NCI-H187 (cell line): ENCODE measurements around the gene TLE3.
"Not testable (repeated sequence)": the region's sequence is repeated elsewhere in the genome, so short reads cannot be mapped to it uniquely, and the experiment has no call there.

ENCODE experiments used
- DNase-seq, 2 experiments: peaks; one replicate each; lab custom pipeline; 2025; lab: John Stamatoyannopoulos, UW

Gene TLE3

DNA sequence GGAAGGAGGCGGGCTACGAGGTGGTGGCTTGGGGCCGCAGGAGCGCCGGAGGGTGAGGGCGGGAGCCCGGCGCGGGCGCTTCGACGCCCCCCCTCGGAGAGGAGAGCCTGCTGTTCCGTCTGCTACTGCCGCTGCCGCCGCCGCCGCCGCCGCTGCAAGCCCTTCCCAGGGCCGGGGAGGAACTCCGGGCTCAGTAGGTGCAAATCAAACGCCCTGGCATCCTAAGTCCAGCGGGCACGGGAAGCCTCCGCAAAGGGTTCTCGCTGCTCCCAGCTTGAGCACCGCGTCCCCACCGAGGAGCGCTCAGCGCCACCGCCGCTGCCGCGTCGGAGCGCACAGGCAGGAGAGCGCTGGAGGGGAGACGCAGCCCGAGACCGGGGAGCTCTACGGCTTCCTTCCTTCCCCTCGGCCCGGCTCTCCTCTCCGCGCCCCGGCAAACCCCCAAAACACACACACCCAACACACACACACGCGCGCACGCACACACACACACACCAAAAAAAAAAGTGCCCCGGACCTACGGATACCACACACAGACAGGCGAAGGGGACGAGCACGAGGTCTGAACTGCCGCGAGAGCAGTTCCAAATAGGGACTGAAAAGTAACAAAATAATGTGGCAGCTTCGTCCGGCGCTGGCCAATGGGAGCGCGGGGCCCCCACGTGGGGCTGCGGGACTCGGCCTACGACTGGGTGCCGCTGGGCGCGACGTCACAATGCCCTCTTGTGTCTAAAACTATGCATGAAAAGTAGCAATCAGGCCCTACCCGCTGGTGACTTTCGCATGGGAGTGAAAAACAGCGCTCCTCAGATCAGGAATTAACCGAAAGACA is at the start of gene TLE3:
Gene TLE3 (minus strand): TSS at position 597 of the 832 bp plus-strand sequence. CDS start 1,119 bp downstream, outside the sequence.
- peak; percentile 84 to 95 for DNase-seq

DNA sequence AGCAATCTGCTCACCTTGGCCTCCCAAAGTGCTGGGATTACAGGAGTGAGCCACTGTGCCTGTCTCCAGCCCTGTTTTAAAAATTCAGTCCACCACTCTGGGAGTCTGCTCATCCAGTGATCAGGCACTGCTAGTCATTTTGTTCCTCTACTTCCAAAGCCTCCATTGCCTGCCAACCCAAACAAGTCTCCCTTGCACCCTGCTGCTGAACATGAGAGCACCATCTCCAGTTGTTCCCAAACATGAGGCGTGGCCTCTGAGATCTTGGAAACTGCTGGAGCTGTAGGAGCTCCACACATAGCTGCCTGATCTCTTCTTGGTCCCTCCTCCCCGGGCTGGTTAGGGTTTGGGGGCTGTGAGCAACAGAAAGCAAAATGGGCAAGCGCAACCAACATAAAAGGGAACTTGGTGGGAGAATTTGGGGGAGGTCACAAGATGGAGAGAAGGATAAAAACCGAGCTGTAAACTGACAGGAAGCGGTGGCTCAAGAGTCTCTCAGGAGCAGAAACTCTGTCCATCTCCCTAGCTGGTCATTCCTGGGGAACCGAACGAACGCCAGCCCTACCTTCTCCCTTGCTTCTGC is 49.6 kb upstream of the TLE3 start:
- DNase-seq = no peak

DNA sequence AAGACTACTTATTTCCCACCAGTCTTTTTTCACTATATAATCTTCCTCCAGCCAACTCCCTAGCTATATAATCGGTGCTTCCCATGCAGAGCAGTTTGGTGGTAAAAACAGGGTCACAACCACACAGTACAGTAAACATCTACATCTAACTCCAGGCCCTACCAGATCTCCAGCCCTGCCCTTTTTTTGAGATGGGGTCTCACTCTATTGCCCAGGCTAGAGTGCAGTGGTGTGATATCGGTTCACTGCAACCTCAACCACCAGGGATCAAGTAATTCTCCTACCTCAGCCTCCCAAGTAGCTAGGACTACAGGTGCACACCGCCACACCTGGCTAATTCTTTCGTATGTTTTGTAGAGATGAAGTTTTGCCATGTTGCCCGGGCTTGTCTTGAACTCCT is 49.1 kb upstream of the TLE3 start:
- no peak for DNase-seq

DNA sequence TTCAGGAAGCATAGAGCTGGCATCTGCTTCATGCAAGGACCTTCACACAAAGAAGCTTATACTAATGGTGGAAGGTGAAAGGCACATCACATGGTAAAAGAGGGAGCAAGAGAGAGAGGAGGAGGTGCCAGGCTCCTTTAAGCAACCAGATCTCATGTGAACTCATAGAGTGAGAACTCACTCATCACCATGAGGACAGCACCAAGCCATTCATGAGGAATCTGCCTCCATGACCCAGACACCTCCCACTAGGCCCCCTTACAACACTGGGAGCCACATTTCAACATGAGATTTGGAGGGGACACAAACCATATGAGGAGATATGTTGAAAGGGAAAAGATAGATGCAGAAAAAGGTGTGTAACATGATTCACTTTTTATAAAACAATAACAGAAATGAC is 48.4 kb upstream of the TLE3 start:
- no peak for DNase-seq

DNA sequence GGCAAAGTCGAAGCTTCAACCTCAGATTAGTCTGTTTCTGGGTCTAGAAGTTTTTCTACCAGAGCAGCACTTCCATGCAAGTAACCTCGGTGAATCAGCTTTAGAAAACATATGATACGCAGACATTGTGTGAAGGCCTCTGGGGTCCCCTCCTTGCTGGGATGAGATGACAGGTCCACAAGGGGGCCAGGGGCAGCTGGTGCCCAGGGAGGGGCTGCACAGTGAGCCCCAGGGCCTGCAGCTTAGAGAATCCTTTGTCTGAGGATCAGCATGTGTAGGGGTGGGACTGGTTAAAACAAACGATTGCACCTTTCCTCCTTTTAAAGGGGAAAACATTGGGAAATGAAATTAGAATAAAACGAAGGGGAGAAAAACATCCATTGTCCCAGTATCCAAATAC is 47.5 kb upstream of the TLE3 start:
- DNase-seq = no peak

DNA sequence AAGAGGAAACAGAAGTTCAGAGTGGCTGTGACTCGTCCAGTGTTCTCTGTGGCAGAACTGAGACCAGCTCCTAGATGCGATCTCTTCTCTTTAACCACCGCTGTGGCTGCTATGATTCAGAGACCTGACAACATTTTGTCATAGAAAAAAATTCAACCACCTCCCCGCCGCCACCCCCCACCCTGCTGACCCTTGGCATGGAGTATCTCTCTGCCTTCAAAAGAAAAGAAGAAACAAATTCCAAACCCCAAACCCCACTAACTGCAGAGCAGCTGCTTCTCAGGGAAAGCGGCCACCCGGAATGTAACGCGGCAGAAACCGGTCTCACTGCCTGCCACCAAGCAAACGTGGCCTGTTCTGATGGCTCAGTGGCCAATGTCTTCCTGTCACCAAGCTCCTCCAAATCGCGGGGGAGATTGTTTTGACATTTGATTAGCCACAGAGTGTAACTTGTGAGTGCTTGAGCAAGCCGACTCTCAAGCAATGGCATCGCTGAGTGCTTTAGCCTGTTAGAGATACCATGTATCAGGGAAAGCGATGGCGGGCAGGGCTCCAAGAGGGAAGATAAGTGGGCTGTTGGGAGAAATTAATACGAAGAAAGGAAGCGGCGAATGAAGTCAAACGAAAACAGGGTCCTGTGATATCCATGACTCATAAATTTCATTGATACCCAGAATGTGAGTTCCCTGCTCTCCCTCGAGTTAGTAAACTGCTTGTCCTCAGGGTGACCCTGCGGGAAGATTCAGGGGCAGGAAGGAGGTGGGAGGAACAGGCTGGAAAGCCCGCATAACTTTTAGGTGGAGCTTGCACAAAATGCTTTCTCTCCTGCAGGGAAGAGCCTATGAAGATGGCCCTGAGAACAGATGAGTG is 44.8 kb upstream of the TLE3 start:
- peak in 1 of 2 experiments; percentile 29 for DNase-seq

DNA sequence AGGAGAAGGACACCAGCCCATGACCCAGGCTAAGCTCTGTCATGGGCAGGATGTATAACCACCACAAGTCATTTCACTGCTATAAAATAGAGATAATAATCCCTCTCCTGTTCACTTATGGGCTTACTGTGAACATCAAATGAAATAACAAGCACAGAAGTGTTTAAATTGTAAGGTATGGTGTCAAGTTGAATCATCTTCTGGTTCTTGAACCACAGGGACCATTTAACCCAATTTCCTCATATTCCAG is 44.3 kb upstream of the TLE3 start:
- DNase-seq = no peak

DNA sequence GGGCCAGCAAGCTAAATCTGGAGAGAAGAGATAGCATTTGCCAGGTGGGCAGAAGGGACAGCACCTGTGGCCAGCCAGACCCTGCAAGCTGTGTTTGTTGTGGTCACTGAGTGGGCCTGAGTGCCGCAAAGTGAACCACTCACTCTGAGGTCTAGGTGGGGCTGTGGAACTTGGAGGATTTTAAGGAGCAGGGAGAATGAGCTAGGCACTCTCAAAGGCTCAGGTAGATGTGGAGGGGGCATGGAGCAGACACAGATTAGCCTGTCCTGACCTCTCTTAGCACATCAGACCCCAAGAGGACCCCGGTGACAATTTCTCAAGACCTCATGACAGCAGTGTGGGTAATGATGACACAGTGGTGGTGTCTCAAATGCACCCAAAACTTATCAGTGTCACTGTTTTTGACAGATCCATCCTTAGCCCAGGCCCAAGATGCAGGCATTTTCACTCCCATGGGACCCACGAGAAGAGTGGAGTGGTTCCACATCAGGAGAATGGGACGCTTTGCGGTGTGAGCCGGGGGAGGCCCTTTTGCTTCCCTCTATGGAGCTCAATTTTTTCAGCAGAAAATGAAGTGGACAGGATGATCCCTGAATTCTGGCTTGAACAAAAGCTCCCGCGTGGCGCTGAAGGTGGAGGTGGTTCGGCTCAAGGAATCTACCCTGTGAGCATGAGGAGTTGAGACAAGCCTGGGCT is 43.8 kb upstream of the TLE3 start:
- DNase-seq = no peak

DNA sequence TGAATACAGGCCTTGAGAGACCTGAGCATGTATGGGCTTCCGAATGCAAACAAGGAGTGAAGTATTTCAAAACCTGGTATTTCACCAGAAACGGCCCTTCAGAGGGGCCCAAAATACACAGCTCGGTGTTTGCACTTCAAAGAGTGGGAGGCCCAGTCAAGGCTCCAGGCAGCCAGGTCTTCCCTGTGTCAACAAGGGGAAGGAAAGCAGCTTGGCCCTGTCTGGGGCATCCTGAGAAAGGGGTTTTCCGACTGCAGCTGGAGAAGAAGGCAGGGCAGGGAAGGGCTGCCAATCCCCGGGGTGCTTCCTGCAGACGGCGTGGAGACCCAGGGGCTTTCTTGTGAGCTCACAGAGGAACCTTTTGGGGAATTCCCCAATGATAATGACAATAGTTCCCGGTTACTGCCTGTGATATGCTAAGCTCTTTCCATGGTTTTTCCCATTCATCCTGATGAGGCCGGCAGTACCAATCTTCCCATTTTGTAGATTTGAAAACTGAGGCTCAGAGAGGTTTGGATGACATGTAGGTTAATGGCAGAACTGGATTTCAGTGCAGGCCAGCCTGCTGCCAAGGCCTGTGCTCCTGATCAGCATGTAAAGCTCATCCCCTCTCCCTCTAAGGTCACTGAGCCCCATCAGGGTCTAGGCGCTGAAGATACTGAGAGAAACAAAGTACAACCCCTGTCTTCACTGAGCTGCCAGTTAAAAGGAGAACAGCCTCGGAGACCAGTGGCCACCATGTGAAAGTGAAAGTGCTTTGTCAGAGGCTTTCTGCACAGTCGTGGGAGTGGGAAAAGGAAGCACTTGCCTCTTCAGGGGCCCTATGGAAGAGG is 43.0 kb upstream of the TLE3 start:
- DNase-seq = no peak

DNA sequence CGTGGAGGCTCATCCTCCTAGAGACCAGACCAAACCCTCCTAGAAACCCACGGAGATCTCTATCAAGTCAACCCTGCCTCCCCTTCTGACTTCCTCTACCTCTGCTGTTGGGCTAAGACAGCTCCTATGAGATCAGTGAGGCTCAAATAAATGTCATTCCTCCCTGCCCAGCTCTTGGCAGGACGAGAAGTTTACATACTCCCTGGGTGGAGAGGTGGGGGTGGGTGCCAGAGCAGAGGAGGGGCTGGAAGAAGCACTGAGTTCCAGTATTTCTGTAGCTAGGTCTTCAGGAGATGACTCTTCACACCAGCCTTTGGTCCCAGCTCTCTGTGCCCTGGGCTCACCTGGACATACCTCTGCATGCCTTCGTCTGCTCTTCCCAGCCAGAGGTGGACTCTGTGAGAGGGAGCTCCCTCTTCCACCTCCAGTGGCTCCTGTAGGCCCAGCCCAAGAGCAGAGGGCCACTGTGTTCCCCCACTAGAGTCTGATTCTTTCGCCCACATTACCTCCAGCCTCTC is 42.4 kb upstream of the TLE3 start:
- DNase-seq = no peak

DNA sequence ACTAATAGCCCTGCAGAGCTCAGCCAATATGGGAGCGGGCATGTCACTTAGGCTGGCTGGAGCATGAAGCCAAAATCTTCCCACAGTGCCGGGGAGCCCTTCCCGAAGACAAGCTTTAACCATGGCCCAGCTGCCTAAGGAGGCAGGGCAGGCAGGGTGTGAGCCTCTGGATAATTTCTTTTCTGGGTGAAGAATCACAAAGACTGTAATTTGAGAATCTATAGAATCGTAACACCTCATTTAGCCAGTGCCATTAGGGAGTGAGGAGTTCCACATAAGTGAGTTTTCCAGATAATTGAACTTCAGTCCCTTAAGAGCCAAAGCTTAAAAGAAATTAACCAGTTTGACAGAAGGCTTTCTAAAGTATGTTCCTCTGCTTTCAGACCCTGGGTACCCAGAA is 40.2 kb upstream of the TLE3 start:
- peak in 1 of 2 experiments; percentile 47 for DNase-seq

DNA sequence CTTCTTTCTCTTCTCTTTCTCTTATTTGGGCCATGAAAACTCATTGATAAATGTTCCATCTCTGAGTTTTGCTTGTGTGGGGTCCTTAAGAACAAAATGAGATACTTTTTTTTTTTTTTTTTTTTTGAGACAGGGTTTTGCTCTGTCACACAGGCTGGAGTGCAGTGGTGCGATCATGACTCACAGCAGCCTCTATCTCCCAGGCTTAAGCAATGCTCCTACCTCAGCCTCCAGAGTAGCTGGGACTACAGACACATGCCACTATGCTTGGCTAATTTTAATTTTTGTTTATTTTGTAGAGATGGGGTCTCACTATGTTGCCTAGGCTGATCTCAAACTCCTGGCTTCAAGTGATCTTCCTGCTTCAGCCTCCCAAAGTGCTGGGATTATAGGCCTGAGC is 39.3 kb upstream of the TLE3 start:
- not testable (repeated sequence) for DNase-seq

DNA sequence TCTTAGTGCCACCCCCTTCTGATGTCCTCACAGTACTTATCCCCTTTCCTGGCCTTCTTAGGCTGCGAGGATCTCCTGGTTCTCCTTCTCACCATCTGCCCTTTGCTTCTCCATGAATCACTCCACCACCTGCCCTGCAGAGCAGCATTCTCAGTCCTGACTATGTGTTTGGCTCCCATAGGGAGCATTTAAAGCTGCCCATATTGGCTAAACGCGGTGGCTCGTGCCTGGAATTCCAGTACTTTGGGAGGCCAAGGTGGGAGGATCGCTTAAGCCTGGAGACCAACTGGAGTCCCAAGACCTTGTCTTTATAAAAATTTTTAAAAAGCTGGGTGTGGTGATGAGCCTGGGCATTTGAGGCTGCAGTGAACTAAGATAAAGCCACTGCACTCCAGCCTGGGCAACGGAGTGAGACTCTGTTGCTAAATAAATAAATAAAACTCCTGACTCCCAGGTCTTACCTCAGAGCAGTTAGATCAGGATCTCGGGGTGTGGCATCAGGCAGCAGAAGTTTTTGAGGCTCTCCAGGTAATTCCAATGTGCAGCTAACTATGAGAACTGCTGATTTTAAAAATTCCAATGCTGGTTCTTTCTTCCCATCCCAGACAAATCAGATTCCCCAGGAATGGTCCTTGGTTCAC is 36.2 kb upstream of the TLE3 start:
- no peak for DNase-seq

DNA sequence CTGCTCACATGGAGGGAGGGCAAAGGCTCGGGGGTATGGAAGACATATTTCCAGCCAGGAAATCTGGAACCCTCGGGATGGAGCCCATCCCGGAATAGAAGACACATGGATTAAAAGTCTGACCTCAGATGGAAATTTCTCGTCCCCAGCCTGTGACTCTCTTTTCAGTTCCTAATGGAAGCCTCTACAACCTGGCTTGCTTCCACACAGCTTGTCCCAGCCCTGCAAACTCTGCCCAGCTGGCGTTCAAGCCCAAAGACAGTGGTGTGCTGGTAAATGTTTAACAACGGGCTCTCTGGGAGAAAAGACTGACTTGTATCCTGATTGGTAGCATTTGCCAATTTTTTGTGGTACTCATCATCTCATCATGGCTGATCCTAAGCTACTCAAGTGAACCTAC is 35.6 kb upstream of the TLE3 start:
- DNase-seq = no peak

DNA sequence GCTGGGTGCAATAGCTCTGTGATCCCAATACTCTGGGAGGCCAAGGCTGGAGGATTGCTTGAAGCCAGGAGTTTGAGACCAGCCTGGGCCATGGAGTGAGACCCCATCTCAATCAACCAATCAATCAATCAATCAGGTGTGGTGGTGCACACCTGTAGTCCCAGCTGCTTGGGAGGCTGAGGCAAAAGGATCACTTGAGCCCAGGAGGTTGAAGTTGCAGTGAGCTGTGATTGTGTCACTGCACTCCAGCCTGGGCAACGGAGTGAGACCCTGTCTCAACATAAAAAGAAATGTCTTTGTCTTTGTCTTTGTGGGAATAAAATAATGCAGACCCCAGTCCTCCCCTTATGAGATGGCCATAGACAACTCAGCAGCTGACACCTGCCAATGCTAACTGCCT is 34.9 kb upstream of the TLE3 start:
- no peak for DNase-seq

DNA sequence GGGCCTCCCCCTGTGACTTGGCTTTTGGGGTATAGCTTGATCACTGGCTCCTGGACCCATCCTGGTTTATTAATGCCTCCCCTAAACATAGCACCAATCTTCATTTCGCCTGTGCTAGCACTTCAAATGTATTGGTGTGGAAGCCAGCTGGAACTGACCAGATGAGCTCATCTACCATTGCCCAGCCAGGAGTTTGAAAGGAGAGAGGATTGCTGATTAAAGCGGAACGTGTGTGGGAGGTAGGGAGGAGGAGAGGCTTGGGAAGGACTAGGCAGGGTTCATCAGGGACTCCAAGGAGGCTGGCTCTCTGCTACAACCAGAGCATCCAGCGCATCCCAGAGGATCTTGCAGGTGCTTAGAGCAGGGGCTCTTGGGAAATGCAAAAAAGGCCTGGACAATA is 34.4 kb upstream of the TLE3 start:
- DNase-seq = no peak

DNA sequence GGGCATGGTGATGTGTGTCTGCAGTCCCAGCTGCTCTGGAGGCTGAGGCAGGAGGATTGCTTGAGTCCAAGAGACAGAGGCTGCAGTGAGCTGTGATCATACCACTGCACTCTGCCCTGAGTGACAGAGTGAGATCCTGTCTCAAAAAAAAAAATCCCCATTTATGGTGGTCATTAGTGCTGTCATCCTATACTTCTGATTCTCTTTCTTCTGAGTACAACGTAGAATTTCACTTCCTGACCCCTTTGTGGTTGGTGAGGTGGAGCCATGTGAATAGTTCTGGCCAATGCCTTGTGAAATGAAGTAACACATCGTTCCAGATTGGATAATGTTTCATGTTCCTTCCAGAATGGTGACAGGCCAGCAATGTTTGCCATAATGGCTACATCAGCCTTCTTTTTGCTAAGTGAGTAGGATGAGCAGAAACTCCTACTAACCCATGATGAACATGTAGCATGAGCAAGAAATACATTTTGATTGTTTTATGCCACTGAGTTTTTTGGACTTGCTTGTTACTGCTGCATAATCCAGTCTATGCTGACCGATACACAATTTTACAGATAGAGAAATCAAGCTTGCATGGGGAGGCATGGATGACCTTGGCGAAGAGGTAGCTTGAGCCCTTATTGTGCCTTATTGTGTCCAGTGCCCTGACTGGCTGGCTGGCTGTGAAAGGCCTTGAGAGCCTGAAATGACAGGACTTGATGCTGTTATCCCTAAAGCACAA is 30.9 kb upstream of the TLE3 start:
- no peak for DNase-seq

DNA sequence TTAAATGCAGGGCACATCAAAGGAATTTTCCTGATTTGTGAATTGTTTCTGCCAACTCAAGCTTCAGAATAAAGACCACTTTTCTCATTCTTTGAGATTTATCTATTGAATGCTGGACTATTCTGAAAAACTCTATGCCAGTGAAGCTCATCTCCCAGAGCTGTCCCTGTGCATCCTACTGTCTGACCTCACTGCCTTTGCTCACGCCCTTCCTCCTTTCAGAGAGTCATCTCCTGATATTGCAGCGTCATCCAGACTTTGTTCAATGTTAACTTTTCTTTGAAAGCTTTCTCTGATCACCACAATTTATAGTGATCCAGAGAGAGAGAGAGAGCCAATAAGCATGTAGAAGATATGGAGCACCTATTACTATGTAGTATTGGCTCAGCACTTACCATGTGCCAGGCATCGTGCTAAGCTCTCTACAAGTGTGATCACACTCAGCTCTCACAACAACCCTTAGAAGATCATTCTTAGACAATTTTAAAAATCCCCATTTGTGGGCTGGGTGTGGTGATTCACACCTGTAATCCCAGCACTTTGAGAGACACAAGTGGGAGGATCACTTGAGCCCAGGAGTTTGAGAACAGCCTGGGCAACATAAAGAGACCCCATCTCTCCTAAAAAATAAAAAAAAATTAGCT is 30.2 kb upstream of the TLE3 start:
- DNase-seq = no peak

DNA sequence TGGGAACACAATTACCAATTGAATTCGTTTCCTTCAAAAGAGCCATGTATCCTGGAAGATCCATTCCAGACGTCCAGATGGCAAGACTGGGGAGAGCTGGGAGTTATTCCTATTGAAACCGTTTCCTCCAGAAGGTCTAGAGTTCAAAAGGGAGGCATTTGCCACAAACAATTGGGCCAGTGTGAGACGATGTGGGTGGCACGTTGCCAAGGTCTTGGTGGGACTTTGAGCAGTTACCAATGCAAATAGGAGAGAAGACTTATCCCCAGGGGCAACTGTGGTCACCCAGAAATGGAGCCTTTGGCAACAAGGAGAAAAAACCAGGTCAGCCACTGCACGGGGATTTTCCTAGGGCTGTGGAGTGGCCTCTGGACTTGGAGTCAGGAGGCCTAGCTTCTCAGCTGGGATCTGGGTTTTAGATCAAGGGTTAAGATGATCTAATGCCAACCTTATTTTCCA is 29.6 kb upstream of the TLE3 start:
- DNase-seq = no peak

DNA sequence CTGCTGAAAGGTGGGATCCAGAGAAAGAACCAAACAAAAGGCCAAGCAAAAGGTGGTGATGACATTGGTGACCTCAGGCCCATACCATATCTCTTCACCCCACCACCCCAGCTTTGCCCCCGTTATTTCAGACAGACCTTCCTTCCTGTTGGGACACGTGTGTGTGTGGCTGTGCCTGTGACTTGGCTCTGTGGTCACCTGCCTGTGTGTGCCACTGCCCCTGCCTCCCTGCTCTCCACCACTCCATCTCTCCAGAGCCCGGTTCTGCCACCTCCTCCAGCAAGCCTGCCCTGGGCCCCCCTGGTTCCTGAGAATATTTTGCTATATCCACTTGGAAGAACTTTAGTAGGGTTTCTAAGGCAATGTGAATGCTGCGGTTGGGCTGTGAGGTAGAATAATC is 28.6 kb upstream of the TLE3 start:
- no peak for DNase-seq
